ENCODE measurements around the gene B2M.

DNA sequence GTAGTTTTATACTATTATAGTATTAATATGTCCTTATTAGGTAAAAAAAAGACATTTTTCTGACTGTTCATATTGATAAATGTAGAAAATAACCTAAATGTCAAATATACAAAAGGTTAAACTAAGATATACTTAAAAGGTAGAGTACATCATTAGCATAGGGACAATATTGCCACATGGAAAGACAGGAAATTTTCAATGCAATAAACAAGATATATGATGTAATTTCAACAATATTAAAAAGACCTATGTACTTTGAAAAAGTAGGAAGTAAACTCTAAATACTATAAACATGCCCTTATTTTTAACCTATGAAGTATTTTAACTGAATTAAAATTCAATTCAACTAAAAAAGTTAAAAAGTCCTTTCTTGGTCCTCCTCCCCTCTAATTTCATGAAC is 49.7 kb upstream of the B2M start:
- TF ChIP-seq, protein P1, sequence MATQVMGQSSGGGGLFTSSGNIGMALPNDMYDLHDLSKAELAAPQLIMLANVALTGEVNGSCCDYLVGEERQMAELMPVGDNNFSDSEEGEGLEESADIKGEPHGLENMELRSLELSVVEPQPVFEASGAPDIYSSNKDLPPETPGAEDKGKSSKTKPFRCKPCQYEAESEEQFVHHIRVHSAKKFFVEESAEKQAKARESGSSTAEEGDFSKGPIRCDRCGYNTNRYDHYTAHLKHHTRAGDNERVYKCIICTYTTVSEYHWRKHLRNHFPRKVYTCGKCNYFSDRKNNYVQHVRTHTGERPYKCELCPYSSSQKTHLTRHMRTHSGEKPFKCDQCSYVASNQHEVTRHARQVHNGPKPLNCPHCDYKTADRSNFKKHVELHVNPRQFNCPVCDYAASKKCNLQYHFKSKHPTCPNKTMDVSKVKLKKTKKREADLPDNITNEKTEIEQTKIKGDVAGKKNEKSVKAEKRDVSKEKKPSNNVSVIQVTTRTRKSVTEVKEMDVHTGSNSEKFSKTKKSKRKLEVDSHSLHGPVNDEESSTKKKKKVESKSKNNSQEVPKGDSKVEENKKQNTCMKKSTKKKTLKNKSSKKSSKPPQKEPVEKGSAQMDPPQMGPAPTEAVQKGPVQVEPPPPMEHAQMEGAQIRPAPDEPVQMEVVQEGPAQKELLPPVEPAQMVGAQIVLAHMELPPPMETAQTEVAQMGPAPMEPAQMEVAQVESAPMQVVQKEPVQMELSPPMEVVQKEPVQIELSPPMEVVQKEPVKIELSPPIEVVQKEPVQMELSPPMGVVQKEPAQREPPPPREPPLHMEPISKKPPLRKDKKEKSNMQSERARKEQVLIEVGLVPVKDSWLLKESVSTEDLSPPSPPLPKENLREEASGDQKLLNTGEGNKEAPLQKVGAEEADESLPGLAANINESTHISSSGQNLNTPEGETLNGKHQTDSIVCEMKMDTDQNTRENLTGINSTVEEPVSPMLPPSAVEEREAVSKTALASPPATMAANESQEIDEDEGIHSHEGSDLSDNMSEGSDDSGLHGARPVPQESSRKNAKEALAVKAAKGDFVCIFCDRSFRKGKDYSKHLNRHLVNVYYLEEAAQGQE (IDR thresholded peaks at IDR 0.05; ENCODE audit: low read depth, low read length): no peak
- TF ChIP-seq CTCF (IDR thresholded peaks at IDR 0.05 in 2 of 3, conservative IDR thresholded peaks at IDR 0.05 in 1 of 3; ENCODE audit: control insufficient read depth in 2 of 3, extremely low read depth in 1 of 3, insufficient read depth in 1 of 3, low read depth in 3 of 3, low read length in 3 of 3) (no peak), EP300 (IDR thresholded peaks at IDR 0.05; ENCODE audit: borderline replicate concordance in 1 of 2, control insufficient read depth in 1 of 2, low read depth in 2 of 2, low read length in 2 of 2) (no peak), JUND (IDR thresholded peaks at IDR 0.05; ENCODE audit: low read depth, low read length) (no peak), SMC3 (IDR thresholded peaks at IDR 0.05; ENCODE audit: borderline replicate concordance, low read length) (no peak), ZNF274 (IDR thresholded peaks at IDR 0.05; ENCODE audit: insufficient read depth, insufficient read length) (no peak)
- TF ChIP-seq, protein P2, sequence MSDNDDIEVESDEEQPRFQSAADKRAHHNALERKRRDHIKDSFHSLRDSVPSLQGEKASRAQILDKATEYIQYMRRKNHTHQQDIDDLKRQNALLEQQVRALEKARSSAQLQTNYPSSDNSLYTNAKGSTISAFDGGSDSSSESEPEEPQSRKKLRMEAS (IDR thresholded peaks at IDR 0.05; ENCODE audit: low read depth, low read length): no peak
